NCI-H2029 treated with DMSO at 0.1 percent for 48 hours (cell line): ENCODE results near the gene ARHGEF16.

Source experiments
- DNase-seq: peaks from one replicate; lab custom pipeline; 2025; lab: John Stamatoyannopoulos, UW

Gene ARHGEF16

GRCh38 chr1:3438661-3439180 lies 15.7 kb upstream of the ARHGEF16 start:
- no peak for DNase-seq

- DNase-seq, result no peak
Measured at GRCh38 chr1:3439346-3440299, 14.8 kb upstream of the ARHGEF16 start.

- no peak for DNase-seq
Measured at GRCh38 chr1:3440300-3440681, 14.2 kb upstream of the ARHGEF16 start.

GRCh38 chr1:3440711-3441409 lies 13.6 kb upstream of the ARHGEF16 start:
- no peak for DNase-seq

- no peak for DNase-seq
Measured at GRCh38 chr1:3441410-3441847, 13.0 kb upstream of the ARHGEF16 start.

- DNase-seq, result no peak
Measured at GRCh38 chr1:3441880-3442279, 12.6 kb upstream of the ARHGEF16 start.

GRCh38 chr1:3442331-3442730 lies 12.1 kb upstream of the ARHGEF16 start:
- no peak for DNase-seq

GRCh38 chr1:3442901-3443300 lies 11.6 kb upstream of the ARHGEF16 start:
- no peak for DNase-seq

- no peak for DNase-seq
Measured at GRCh38 chr1:3443807-3444206, 10.7 kb upstream of the ARHGEF16 start.

GRCh38 chr1:3444298-3444697 lies 10.2 kb upstream of the ARHGEF16 start:
- DNase-seq, result no peak

- DNase-seq, result no peak
Measured at GRCh38 chr1:3444736-3445135, 9.7 kb upstream of the ARHGEF16 start.

GRCh38 chr1:3450202-3450863 lies 4.1 kb upstream of the ARHGEF16 start:
- no peak for DNase-seq

- no peak for DNase-seq
Measured at GRCh38 chr1:3450983-3451382, 3.5 kb upstream of the ARHGEF16 start.

- DNase-seq, result no peak
Measured at GRCh38 chr1:3451994-3452865, 2.2 kb upstream of the ARHGEF16 start.

- no peak for DNase-seq
Measured at GRCh38 chr1:3452866-3453175, 1.6 kb upstream of the ARHGEF16 start.

- DNase-seq, result no peak
Measured at GRCh38 chr1:3453203-3453761, 1.2 kb upstream of the ARHGEF16 start.

- no peak for DNase-seq
Measured at GRCh38 chr1:3454811-3455618, 550 bp downstream of the ARHGEF16 start.

- DNase-seq, result no peak
Measured at GRCh38 chr1:3455670-3456448, 1.4 kb downstream of the ARHGEF16 start.

GRCh38 chr1:3456449-3456963 lies 2.0 kb downstream of the ARHGEF16 start:
- DNase-seq, result no peak
